GM19372 (cell line): ENCODE data around the gene TMPRSS9.

Experiments
- ATAC-seq: cut with Tn5 transposase; IDR thresholded peaks from one replicate; pipeline ENCODE4 v1.9.1; 2021; ENCODE audit warnings: mild to moderate bottlenecking, low read depth, moderate library complexity; ENCODE audit not compliant: unreplicated experiment

TMPRSS9 gene

GRCh38 chr19:2358548-2359173 lies 1.4 kb upstream of the TMPRSS9 start:
- ATAC-seq: no peak

GRCh38 chr19:2360833-2361232 lies 768 bp downstream of the TMPRSS9 start:
- no peak for ATAC-seq

GRCh38 chr19:2361246-2362045 lies 1.4 kb downstream of the TMPRSS9 start:
- no peak for ATAC-seq

GRCh38 chr19:2362046-2362969 lies 2.2 kb downstream of the TMPRSS9 start:
- ATAC-seq: no peak

- no peak for ATAC-seq
These were observed 2.9 kb downstream of the TMPRSS9 start for GRCh38 chr19:2362970-2363300.

- no peak for ATAC-seq
These were observed 3.4 kb downstream of the TMPRSS9 start for GRCh38 chr19:2363419-2363818.

GRCh38 chr19:2365201-2365970 lies 5.3 kb downstream of the TMPRSS9 start:
- ATAC-seq: no peak

- no peak for ATAC-seq
These were observed 11.6 kb downstream of the TMPRSS9 start for GRCh38 chr19:2371656-2372055.

- ATAC-seq: no peak
These were observed 12.1 kb downstream of the TMPRSS9 start for GRCh38 chr19:2372076-2372612.

GRCh38 chr19:2374808-2375207 lies 14.7 kb downstream of the TMPRSS9 start:
- no peak for ATAC-seq

- ATAC-seq: no peak
These were observed 15.5 kb downstream of the TMPRSS9 start for GRCh38 chr19:2375353-2376121.

- no peak for ATAC-seq
These were observed 16.9 kb downstream of the TMPRSS9 start for GRCh38 chr19:2376784-2377519.

GRCh38 chr19:2380567-2380966 lies 20.5 kb downstream of the TMPRSS9 start:
- ATAC-seq: no peak

- ATAC-seq: no peak
These were observed 21.2 kb downstream of the TMPRSS9 start for GRCh38 chr19:2381148-2381820.

GRCh38 chr19:2382530-2383222 lies 22.6 kb downstream of the TMPRSS9 start:
- no peak for ATAC-seq

- no peak for ATAC-seq
These were observed 25.1 kb downstream of the TMPRSS9 start for GRCh38 chr19:2385053-2385721.
